Brain pericyte (primary cell): ENCODE data around the gene ANKRD12.
A peak's percentile ranks its signal among the peaks of the same experiment; 100 is the strongest.

Experiments
- DNase-seq: peaks from one replicate; pipeline ENCODE4 v3.0.0-alpha.2; 2012; ENCODE audit warnings: low read depth, low spot score

ANKRD12 gene

DNA sequence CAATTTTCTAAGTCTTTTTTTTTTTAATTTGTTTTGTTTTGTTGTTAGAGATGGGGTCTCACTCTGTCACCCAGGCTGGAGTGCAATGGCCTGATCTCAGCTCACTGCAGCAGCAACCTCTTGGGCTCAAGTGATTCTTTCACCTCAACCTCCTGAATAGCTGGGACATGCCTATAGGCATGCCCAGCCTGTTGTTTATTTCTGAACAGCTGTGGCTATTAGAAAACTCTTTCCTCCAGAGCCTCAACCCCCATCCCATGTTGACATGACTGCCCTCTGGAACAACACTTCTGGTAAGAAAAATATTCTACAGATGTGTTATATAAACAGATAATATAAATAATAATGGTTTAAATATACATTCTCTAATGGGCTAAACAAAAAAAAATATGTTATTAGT lies 153.6 kb downstream of the ANKRD12 start:
- DNase-seq: no peak

DNA sequence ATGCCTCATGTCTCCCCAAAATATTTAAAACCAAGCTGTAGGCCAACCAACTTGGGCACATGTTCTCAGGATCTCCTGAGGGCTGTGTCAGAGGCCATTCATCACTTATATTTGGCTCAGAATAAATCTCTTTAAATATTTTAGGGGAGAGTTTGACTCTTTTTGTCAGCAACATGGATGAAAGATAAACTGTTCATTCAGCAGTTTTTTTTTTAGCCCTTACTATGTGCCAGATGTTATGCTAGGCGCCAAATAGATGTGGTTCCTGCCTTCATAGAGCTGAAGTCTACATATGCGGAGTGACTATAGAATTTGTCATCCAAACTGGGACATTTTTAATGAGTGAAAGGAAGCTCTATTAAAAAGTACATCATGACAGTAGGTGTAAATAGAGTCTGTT lies 155.5 kb downstream of the ANKRD12 start:
- no peak for DNase-seq

DNA sequence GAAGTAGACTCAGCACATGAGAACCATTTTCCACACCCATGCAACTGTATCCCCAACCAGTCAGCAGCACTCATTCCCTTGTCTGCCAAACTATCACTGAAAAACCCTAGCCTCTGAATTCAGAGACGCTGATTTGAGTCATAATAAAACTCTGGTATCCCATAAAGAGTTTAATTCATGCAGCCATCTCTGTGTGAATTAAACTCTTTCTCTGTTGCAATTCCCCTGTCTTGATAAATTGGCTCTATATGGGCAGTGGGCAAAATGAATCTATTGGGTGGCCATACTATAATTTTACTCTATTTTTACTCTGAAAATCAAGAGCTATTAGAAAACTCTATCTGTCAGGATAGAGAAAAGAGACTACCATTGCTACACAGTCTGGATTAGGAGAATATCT lies 157.4 kb downstream of the ANKRD12 start:
- DNase-seq: no peak

DNA sequence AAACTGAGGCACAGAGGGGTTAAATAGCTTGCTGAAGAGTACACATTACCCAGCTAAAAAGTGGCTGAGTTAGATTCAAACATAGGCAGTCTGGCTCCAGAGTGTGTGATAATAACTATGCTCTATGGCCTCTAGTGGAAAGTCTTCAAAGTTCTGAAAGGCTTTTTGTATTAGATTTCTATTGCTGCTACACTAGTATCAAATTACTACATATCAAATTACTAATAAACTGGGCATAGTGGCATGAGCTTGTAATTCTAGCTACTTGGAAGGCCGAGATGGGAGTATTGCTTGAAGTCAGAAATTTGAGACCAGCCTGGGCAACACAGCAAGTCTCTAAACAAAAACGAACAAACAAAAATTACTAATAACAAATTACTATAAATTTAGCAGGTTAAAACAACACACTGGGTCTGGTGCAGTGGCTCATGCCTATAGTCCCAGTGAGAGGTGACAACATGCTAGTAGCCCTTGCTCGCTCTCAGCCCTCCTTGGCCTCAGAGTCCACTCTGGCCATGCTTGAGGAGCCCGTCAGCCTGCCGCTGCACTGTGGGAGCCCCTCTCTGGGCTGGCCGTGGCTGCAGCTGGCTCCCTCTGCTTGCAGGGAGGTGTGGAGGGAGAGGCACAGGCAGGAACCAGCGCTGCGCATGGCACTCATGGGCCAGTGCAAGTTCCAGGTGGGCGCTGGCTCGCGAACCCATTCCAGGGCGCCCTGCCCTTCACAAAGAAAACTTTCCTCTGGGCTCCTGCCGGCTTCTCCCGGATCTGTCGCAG lies 159.8 kb downstream of the ANKRD12 start:
- DNase-seq: no peak

DNA sequence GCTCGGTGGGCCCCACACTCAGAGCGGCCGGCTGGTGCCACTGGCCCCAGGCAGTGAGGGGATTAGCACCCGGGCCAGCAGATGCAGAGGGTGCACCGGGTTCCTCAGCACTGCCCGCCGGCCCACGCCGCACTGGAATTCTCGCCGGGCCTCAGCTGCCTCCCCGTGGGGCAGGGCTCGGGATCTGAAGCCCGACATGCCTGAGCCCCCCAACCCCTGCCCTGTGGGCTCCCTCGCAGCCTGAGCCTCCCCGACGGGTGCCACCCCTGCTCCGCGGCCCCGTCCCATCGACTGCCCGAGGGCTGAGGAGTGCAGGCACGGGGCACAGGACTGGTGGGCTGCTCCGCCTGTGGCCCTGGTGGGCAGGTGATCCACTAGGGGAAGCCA lies 160.4 kb downstream of the ANKRD12 start:
- no peak for DNase-seq

DNA sequence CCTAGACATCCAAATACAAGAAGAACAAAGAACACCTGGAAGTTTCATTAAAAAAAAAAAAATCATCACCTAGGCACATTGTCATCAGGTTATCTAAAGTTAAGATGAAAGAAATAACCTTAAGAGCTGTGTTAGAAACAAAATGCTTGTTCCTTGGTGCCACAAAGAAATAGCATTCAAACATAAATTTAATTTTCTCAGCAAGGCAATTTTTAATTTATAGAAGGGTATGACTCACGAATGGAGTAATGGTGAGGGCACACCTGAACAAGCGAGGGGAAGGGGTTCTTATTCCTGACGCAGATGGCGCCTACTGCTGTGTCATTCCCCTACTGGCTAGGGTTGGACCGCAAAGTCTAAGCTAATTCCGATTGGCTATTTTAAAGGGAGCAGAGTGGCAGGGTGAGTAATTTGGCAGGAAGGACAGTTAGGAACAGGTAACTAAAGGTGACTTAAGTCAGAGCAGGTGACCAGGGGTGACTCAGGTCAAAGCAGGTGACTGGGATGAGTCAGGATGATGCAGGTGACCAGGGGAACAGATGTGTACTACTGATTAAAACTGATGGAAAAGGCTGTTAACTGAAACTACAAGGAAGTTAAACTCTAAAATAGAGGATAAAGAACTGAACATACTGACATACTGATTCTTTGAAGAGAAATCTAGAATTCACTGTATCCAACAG lies 167.9 kb downstream of the ANKRD12 start:
- no peak for DNase-seq

DNA sequence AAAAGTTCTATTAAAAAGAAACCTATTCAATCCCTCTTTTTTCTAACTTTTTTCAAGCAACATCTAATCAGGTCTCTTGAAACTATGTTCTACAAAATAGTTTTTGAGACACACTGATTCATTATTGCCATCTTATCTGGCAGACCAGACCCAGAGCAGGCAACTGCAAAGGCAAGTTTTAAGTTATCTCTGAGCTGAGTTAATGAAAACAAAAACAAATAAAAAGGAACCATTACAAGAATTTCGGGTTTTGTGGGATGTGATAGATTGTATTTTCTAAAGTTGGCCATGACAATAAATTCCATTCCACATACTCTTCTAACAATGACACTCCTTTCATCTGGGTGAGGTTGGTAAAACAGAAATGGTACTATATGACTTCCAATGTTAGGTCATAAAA lies 182.8 kb downstream of the ANKRD12 start:
- no peak for DNase-seq

DNA sequence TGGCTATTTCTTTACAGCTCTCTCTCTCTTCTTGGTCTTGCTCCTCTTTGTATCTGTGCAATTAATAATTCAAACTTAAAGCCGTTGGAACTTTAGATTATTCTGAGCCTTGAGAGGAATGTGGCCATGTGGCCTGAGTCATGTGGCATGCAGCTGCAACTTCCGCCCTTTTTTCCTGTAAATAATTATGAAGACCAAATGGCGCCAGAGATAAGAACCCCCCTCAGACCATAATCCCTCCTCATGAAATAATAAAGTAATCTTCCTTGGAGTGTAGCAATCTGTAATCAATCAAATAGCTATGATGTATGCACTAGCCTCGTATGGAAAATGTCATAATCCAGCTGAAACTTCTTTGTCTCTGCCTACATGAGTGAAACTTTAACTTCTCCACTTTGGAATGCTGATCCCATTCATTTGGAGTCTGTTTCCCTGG lies 184.5 kb downstream of the ANKRD12 start:
- DNase-seq: no peak

DNA sequence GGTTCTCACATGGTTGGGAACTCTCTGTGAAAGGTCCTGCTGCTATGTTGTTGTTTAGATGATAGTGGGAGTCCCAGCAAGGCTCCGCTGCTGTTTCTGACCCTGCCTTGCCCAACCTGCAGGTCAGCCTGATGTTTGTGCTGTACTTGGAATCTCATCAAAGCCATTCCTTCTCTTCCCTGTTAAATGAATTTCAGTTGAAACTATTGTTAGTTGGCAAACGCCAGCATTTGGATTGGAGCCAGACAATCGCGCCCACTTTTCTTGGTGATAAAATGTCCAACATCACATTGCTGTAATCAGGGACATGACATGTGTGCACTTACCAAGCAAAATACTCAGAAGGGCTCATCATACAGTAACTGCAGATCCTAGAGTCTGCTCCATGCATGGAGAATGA lies 185.2 kb downstream of the ANKRD12 start:
- DNase-seq: peak; percentile 17

DNA sequence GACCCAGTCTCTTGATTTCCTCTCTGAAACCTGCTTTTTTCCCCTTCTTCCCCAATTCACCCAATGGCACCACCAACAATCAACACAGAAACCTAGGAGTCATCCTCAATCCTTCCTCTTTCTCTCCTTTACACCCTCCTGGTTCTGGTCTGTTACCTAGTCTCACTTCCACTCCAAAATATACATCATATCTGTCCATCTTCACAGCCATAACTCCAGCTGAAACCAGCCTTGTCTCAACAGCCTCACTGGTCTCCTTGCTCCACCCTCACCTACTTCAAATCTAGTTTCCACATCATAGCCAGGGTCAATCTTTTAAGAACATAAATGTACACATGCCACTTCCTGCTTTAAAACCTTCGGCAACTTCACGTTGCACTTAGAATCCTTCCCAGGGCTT lies 186.2 kb downstream of the ANKRD12 start:
- DNase-seq: no peak

DNA sequence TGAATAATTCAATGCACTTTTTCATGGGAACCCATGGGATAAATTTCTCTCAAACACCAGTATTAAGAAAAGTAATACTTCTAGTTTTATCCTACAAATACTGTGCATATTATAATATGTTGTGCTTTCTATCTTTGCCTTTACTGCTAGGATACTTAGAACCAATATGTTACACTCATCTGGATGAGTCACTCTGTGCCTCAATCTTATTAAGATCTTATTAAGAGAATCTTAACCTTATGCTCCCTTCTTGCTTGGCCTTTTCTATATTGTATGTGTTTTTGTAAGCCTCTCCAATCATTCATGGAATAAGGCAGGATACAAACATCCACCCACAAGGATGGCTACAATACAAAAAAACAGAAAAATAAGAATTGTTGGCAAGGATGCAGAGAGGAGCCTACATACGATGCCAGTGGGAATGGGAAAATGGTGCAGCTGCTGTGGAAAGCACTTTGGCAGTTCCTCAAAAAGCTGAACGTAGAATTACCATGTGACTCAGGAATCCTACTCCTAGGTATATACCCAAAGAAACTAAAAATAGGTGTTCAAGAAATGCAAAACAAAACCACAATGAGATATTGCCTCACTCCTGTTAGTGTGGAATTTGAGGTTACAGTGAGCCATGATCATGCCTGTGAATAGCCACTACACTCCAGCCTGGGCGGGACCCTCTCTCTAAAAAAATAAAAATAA lies 187.3 kb downstream of the ANKRD12 start:
- no peak for DNase-seq

DNA sequence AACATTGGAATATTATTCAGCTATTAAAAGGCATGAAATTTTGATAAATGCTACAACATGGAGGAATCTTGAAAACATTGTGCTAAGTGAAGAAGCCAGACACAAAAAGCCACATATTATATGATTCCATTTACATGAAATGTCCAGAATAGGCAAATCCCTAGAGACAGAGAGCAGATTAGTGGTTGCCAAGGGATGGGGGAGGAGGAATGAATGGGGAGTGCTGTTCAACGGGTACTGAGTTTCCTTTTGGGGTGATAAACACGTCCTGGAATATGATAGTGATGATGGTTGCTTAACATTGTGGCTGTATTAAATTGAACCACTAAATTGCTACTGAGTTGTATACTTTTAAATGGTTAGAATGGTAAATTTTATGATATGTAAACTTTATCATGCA lies 189.1 kb downstream of the ANKRD12 start:
- no peak for DNase-seq

DNA sequence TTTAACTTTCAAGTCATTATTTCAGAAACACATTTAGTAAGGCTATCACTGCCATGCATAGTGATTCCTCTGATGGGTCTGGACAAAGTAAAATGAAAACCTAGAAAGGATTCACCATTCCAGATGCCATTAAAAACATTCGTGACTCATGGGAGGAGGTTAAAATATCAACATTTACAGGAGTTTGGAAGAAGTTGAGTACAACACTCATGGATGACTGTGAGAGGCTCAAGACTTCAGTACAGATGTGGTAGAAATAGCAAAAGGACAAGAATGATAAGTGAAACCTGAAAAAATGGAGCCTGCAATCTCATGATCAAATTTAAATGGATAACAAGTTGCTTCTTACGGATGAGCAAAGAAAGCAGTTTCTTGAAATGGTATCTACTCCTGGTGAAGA lies 192.2 kb downstream of the ANKRD12 start:
- DNase-seq: no peak

DNA sequence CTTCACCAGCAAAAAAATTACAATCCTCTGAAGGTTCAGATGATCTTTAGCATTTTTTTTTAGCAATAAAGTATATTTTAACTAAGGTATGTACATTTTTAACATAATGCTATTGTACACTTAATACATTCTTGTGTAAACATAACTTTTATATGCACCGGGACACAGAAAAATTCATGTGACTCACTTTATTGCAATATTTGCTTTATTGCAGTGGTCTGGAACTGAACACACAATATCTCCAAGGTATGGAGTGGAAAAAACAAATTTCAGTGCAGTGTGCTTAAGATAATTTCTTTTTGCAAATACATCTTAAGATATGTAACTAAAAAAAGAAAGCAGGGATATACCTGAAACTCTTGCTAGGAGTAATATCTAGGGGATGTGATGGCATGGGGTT lies 192.9 kb downstream of the ANKRD12 start:
- no peak for DNase-seq

DNA sequence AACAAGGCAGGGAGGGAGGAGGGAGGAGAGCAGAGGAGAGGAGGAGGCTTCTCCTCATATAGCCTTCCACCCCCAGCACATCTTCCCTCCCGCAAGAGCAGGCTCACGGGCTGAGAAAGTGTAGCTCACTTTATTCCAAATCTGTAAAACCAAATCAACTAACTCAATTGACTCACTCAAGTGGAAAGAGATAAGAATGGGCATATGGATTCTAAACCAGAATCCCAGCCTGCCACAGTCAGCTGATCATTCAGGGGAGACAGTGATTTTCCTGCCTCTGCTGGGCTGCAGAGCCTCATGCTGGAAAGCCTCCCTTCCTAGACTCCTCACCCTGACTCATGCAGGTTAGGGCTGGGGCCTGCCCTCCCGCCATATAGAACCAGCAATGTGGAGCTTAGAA lies 193.8 kb downstream of the ANKRD12 start:
- DNase-seq: no peak

DNA sequence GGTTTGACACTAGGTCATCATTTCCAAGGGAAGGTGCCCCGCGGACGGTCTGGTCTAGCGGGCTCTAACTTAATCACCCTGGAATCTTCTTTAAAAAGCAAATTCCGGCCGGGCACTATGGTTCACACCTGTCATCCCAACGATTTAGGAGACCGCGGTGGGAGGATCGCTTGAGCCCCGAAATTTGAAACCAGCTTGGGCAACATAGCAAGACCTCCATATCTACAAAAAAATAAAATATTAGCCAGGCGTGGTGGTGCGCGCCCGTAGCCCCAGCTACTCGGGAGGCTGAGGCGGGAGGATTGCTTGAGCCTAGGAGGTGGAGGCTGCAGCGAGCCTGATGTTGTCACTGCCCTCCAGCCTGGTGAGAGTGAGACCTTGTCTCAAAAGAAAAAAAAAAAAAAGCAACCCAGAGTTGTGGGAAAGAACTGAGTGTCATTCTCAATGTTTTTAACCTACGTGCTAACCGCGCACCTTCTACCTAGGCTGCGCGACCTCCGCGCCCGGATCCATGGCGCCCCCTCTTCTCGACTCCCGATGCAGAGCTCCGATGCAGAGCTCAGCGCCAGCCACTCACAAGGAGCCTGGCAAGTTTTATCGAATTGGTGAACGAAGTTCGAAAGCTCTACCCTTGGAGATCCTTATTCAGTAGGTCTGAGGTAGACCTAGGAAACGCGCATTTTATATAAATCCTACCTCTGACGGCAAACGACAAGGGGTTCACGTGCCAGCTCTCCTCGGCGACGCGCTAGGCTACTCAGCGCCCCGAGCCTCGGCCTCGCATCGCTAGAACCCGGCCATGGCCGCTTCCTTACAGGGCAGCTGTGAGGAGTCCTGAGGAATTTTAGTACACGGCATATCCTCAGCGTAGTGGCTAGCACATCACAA lies 197.1 kb downstream of the ANKRD12 start:
- no peak for DNase-seq

DNA sequence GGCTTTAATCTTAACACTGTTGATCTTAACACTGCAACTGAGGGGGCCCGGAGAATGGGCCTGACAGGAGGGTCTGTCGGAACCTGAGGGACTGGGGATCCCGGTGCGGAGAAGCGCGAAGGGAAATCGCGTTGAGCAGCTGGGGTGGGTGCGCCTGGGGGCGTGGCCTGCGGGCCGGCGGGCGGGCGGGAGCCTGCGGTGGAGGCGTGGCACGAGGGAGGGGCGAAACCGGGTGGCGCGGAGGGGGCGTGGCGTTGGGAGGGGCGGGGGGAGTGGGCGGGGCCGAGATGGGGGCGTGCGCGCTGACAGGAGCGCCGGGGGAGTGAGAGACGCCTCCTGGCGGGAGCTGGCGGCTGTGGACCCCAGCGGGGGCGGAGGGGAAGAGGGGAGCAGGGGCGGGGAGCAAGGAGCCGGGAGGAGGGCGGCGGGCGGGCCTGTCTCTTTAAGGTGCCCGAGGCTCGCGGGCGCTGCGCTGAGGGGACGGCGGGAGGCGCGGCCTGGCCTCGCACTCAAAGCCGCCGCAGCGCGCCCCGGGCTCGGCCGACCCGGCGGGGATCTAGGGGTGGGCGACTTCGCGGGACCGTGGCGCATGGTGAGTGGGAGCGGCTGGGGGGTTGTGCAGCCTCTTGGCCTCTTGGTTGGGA lies 197.9 kb downstream of the ANKRD12 start, which contains the start of gene TWSG1:
TSS of gene TWSG1 (plus strand) at position 445 of the 644 bp plus-strand sequence. CDS start 2,457 bp downstream, outside the sequence.
- peak; percentile 73 for DNase-seq

DNA sequence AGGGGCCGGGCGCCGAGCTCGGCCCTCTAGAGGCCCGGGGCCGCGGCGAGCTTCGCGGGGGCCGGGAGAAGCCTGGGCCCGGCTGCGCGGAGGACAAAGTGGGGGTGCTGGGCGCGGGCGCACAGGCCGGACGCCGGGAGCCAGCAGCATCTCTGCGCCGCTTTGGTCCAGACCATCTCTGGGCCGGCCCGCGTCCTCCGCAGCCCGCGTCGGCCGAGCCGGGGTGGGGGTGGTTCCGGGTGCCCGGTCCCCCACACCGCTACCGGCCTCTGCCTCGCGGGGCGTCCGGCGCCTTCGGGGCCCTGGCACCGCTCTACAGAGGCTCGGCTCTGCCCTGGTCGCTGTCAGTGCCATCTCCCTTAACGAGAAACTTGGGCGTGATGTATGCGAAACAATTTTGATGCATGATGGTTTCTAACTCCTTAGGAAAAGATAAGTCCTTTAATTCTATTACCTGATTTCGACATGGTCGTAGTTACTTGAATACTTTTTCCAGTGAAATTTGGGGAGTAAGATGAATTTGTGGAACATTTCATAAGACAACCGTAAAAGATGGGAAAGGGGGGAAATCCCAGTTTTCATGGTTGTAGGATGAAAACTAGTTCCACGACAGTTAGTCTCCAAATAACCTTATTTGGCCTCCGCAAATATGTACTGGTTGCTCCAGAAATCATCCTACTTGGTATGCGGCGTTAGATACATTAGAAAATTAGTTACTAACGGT lies 198.6 kb downstream of the ANKRD12 start:
- no peak for DNase-seq
